Measurements from ENCODE around the gene GPBAR1. TPM values are rescaled to one million over a fixed set of nuclear protein-coding genes. Genes with fewer than 3 reads are reported as not detected.

Gene GPBAR1
- total RNA-seq, 1 experiment from 2014 or later: 0.20 TPM

GRCh38 chr2:218269900-218270720 lies 9.3 kb downstream of the GPBAR1 start, which contains the start of the genes AAMP and PNKD:
AAMP (minus strand) TSS chr2:218270137; CDS start chr2:218270086, 51 bp downstream.
PNKD (plus strand) TSS chr2:218270519; CDS start chr2:218270536, 17 bp downstream.
- DNase-seq (ENCODE audit: low spot score) (peak; percentile 100), ATAC-seq (peak; percentile 88)
- Mint-ChIP-seq H3K36me3 (peaks cover 38% of the 10 kb centered on the region), H3K27ac (peak within 1 kb of the TSS; percentile 97), H3K27me3 (ENCODE audit: low read depth) (no peaks in the 10 kb centered on the region), H3K4me3 (peak within 1 kb of the TSS; percentile 84), H3K4me1 (peaks cover 19% of the 10 kb centered on the region), H3K9me3 (no peaks in the 10 kb centered on the region)
- CTCF ChIA-PET: interaction anchor here (0.6 to 4.4 kb wide), 14 partner anchors 10 to 241 kb away, joined by 3 to 52 read pairs (median 5); partner anchors contain the start of genes CATIP, CTDSP1, GPBAR1 and TMBIM1
- POLR2A ChIA-PET: interaction anchor here (0.7 to 1.7 kb wide), 3 partner anchors 9 to 26 kb away, joined by 3 to 10 read pairs (median 5); partner anchors contain the start of gene GPBAR1
- no peak; the same call in 1 of the 2 replicates for TF ChIP-seq HMGXB4 (CRISPR knock-in tag; IDR thresholded peaks at IDR 0.05)
- no peak for TF ChIP-seq AR (CRISPR knock-in tag; IDR thresholded peaks at IDR 0.05)
- TF ChIP-seq ZNF263 (CRISPR knock-in tag; IDR thresholded peaks at IDR 0.05; ENCODE audit: low read depth): no peak
- no peak for TF ChIP-seq SMAD4 (CRISPR knock-in tag; IDR thresholded peaks at IDR 0.05)
- 0 out of 2 replicates have a peak, but pooled peaks have one; percentile 19 for TF ChIP-seq SMAD3 (CRISPR knock-in tag; IDR thresholded peaks at IDR 0.05; ENCODE audit: borderline replicate concordance)
- no peak for TF ChIP-seq NR3C1 (CRISPR knock-in tag; conservative IDR thresholded peaks at IDR 0.05; ENCODE audit: low read depth)
- no peak for TF ChIP-seq FOXP1 (CRISPR knock-in tag; IDR thresholded peaks at IDR 0.05; ENCODE audit: borderline replicate concordance)
- TF ChIP-seq FOXP4 (CRISPR knock-in tag; IDR thresholded peaks at IDR 0.05): no peak
- TF ChIP-seq ZBTB21 (CRISPR knock-in tag; IDR thresholded peaks at IDR 0.05; ENCODE audit: borderline replicate concordance): no peak
- TF ChIP-seq GTF2I (CRISPR knock-in tag; conservative IDR thresholded peaks at IDR 0.05): no peak
- no peak for TF ChIP-seq CREB1 (CRISPR knock-in tag; IDR thresholded peaks at IDR 0.05)
- TF ChIP-seq NFYB (CRISPR knock-in tag; conservative IDR thresholded peaks at IDR 0.05; ENCODE audit: low read depth): peak; percentile 95
- no peak for TF ChIP-seq ERG (CRISPR knock-in tag; IDR thresholded peaks at IDR 0.05)
- no peak for TF ChIP-seq NR1H2 (CRISPR knock-in tag; IDR thresholded peaks at IDR 0.05)
- TF ChIP-seq GRHL2 (CRISPR knock-in tag; IDR thresholded peaks at IDR 0.05; ENCODE audit: insufficient replicate concordance, severe bottlenecking): no peak
- no peak for TF ChIP-seq MLX (CRISPR knock-in tag; IDR thresholded peaks at IDR 0.05)
- no peak for TF ChIP-seq STAT6 (CRISPR knock-in tag; conservative IDR thresholded peaks at IDR 0.05; ENCODE audit: low read depth)
- TF ChIP-seq PRRX2 (CRISPR knock-in tag; IDR thresholded peaks at IDR 0.05): no peak
- TF ChIP-seq AFF4 (CRISPR knock-in tag; IDR thresholded peaks at IDR 0.05; ENCODE audit: borderline replicate concordance): no peak; the same call in 1 of the 2 replicates
- peak; percentile 87 for TF ChIP-seq FOXK1 (CRISPR knock-in tag; IDR thresholded peaks at IDR 0.05)
- TF ChIP-seq ZNF416 (CRISPR knock-in tag; IDR thresholded peaks at IDR 0.05): no peak
